ENCODE results near the gene LRMDA. TPM values are rescaled to one million over a fixed set of nuclear protein-coding genes. Genes with fewer than 3 reads are reported as not detected.

LRMDA gene
- total RNA-seq, 1 experiment from 2014 or later, result 7.9 TPM

- DNase-seq (ENCODE audit: low read depth), result no peak
These were observed 277.8 kb downstream of the LRMDA start for GRCh38 chr10:75709245-75709644.

GRCh38 chr10:75709811-75710210, 278.4 kb downstream of the LRMDA start:
- no peak for DNase-seq (ENCODE audit: low read depth)

- DNase-seq (ENCODE audit: low read depth), result no peak
These were observed 280.9 kb downstream of the LRMDA start for GRCh38 chr10:75712242-75712880.

- no peak for DNase-seq (ENCODE audit: low read depth)
These were observed 285.1 kb downstream of the LRMDA start for GRCh38 chr10:75716506-75716905.

GRCh38 chr10:75717126-75717916, 285.9 kb downstream of the LRMDA start:
- peak; percentile 21 for DNase-seq (ENCODE audit: low read depth)

- DNase-seq (ENCODE audit: low read depth), result no peak
These were observed 287.6 kb downstream of the LRMDA start for GRCh38 chr10:75718991-75719390.

GRCh38 chr10:75720157-75720556, 288.7 kb downstream of the LRMDA start:
- no peak for DNase-seq (ENCODE audit: low read depth)

- no peak for DNase-seq (ENCODE audit: low read depth)
These were observed 290.6 kb downstream of the LRMDA start for GRCh38 chr10:75722020-75722419.

GRCh38 chr10:75722609-75723008, 291.2 kb downstream of the LRMDA start:
- DNase-seq (ENCODE audit: low read depth), result no peak

- DNase-seq (ENCODE audit: low read depth), result peak; percentile 7
These were observed 292.0 kb downstream of the LRMDA start for GRCh38 chr10:75723319-75723980.

GRCh38 chr10:75724047-75724446, 292.6 kb downstream of the LRMDA start:
- DNase-seq (ENCODE audit: low read depth), result no peak

GRCh38 chr10:75726522-75727483, 295.4 kb downstream of the LRMDA start:
- no peak for DNase-seq (ENCODE audit: low read depth)

GRCh38 chr10:75730847-75731246, 299.4 kb downstream of the LRMDA start:
- no peak for DNase-seq (ENCODE audit: low read depth)

- DNase-seq (ENCODE audit: low read depth), result no peak
These were observed 301.9 kb downstream of the LRMDA start for GRCh38 chr10:75733135-75733890.

GRCh38 chr10:75736151-75736640, 304.8 kb downstream of the LRMDA start:
- no peak for DNase-seq (ENCODE audit: low read depth)

GRCh38 chr10:75736889-75737579, 305.6 kb downstream of the LRMDA start:
- DNase-seq (ENCODE audit: low read depth), result no peak

- no peak for DNase-seq (ENCODE audit: low read depth)
These were observed 306.1 kb downstream of the LRMDA start for GRCh38 chr10:75737580-75737949.

GRCh38 chr10:75738924-75739323, 307.5 kb downstream of the LRMDA start:
- no peak for DNase-seq (ENCODE audit: low read depth)

GRCh38 chr10:75739414-75740143, 308.2 kb downstream of the LRMDA start:
- DNase-seq (ENCODE audit: low read depth), result no peak

Data from RPMI7951 (cell line).